GM21367 (cell line): ENCODE measurements around the gene STEAP3.

Experiments used
- ATAC-seq: cut with Tn5 transposase; IDR thresholded peaks from one replicate; pipeline ENCODE4 v1.9.1; 2021; ENCODE audit not compliant: unreplicated experiment

STEAP3 gene

DNA sequence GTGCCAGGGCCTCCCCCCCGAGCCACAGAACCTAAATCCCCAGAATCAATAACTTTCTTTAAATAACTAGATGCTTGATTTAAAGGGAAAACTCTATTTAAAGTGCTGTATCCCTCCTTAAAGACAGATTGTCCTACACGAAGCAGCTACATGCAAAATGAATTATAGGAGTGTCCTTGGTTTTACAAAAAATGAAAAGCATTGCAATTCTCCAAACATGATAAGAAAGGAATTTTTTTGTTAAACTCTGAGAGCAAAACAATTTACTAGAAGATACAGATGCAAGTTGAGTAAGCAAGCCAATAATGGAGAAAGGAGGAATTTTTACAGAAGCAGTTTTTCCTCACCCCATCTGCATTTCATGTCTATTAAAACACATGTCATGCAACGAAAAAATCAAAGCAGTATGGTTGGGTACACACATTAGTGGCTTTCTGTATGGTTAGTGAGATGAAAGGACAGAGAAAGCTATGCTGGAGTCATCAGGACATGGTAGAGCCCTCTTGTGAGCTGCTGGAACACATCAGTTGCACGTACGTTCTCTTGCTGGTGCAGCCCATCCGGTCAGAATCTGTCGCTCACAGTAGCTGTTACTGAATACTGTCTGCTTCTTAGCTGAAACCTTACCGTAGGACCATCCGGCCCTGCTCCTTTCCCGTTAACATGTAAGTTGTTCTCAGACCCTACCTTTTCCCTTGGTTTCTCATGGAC lies 25.9 kb upstream of the STEAP3 start:
- ATAC-seq: no peak

DNA sequence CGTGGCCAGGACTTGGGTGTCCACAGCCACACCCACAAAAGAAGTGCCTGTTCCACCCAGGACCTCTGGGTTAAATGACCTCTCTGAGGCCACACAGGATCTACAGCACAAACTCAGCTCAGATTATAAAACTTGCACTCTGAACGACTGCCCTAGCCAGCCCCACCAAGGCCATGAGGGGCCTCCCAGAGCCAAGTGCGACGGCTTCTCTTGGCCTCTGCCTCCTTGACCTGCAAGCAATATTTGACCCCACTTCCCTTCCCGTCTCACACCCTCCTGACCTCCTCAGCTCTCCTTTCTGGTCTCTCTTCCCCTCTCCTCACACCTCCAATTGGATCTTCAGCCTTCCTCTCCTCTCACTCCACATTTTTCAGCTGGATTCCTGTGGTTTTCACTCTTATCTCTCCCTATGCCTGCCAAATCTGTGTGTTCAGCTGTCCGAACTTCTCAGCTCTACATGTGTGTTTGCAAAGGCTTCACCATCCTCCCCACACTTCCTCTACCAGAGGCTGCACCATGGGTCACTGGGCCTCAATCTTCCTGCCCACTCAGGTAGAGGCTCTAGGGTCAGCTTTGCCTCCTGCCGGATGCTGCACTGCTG lies 25.3 kb upstream of the STEAP3 start:
- ATAC-seq: no peak

DNA sequence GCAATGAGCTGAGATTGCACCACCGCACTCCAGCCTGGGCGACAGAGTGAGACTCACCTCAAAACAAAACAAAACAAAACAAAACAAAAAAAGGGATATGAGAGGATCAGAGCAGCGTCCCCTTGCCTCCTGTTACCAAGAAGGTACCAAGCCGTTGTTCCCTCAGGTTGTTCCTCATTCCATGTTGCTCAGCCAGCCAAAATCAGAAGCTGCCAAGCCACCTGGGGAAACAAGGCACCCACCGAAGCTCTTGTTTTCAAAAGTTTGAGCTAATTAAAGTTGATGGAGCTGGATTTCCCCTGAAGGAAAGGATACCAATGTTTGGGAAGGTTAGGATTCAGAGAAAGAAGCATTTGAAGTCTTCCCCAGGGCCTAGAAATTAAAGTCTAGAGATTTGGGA lies 21.8 kb upstream of the STEAP3 start:
- no peak for ATAC-seq

DNA sequence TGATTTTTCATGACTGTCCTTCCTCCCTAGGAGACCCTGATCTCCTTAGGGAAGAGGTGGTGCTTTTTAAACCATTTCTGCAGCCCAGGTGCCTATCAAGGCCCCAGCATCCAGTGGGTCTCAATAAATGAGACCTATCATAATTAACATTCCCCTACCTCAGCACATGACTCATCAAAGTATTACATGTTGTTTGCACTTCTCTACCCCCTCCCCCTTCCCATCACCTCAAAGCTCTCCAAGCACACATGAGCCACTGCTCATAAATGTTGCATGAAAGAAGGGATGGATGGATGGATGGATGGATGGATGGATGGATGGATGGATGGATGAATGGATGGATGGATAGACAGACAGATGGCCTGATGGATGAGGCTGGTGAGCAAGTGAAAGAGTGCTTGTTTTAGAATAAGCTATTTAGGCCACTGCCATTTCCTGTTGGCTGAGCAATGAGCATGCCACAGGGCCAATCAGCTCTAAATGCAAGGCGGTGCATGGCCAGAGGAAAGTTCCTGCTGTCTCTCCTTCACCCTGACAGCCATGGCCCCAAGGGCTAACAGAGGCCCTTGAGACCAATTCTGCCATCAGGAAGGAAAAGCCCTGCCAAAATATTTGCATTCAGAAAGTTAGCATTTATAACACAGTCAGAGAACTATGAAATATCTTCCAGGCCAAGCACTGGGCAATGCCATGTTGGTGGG lies 20.9 kb upstream of the STEAP3 start:
- ATAC-seq: no peak

DNA sequence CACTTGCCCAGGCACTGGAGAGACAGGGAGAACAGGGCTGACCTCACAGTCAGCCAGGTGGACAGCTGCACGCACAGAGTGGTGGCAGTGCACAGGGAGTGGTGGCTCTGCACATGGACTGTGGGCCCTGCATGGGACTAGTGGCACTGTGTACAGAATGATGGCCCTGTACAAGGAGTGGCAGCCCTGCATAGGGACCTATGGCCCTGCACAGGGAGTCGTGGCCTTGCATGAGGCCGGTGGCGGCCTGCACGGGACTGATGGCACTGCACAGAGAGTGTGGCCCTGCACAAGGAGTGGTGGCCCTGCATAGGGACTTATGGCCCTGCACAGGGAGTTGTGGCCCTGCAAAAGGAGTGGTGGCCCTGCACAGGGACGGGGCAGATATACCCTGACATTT lies 19.1 kb upstream of the STEAP3 start:
- no peak for ATAC-seq

DNA sequence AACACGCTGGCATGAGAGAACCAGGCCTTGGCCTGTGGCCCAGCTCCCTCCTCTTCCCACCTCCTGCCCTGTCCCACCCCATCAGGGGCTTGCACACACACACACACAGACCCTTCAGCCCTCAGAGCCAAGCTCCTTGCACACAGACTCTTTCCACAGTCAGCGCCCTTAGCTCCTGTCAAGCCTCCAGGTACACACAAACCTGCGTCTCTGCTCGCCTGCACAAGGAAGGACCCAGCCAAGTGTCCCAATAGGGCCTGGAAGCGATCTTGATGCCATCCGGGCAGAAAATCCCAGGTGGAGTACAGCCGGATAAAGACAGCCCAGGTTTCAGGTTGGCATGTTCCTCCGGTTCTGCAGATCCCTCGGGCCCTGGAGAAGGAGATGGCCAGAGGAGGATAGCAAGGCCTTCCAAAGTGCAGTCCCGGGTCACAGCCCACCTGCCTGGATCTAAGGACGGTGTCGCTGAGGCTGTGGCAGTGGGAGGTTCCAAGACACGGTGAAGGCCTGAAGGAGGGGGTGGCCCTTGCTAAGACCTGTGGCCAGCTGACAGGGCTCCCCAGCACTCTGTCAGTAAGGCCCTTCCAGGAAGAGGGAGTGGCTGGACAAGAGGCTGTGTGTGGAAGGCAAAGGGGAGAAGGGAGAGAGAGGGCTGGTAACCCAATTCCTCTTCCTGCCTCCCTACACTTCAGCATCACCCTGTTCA lies 18.5 kb upstream of the STEAP3 start:
- no peak for ATAC-seq

DNA sequence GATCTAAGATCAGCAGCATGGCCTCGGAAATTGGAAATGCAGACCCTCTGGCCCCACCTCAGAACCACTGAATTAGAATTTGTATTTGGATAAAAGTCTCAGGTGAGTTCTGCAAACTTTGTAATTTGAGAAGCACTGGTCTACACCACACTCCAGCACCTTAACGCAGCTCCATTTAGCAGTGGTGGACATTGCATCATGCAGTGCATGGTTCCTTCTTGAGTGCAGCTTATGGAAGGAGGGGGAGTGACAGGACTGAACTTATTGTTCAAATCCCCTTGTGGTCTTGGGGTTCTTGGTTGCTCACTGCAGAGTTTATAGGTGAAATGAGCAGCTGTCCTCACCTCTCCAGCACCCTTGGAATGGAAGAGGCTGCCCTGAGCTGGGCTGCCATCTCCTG lies 17.4 kb upstream of the STEAP3 start:
- no peak for ATAC-seq

DNA sequence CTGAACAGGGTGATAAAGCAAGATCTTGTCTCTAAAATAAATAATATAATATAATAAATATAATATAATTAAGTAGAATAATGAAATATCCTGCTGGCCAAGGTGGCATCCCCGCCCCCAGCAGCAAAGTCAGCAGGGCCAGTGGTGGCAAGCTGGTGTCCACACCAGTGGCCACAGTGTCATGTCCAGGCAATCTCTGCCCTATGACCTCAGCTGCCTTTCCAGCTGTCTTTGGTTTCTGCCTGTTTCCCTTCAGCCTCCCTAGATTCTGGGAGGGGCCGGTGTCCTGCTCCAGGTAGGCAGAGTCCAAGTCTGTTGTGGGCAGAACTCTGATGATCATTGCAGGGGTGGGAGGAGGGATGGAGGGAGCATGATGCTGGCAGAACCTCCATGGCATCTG lies 16.2 kb upstream of the STEAP3 start:
- no peak for ATAC-seq

DNA sequence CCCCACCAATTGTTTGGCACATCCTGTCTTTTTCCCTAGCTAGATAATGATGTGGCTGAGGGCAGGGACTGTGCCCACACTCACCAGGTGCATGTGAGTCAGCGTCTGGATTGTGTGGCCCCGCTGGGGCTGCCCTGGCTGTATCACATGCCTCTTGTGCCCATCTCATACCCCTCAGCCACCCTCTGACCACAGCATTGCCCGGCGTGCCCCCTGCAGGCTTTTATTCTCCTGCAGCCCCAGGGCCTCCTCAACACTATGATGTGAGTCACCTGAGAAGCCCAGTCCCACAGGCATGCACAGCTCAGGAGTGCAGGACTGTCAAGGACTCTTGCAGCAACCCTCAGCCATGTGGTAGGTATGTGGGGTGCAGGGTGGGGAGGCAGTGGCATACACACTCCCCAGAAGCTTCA lies 14.8 kb upstream of the STEAP3 start:
- ATAC-seq: no peak

DNA sequence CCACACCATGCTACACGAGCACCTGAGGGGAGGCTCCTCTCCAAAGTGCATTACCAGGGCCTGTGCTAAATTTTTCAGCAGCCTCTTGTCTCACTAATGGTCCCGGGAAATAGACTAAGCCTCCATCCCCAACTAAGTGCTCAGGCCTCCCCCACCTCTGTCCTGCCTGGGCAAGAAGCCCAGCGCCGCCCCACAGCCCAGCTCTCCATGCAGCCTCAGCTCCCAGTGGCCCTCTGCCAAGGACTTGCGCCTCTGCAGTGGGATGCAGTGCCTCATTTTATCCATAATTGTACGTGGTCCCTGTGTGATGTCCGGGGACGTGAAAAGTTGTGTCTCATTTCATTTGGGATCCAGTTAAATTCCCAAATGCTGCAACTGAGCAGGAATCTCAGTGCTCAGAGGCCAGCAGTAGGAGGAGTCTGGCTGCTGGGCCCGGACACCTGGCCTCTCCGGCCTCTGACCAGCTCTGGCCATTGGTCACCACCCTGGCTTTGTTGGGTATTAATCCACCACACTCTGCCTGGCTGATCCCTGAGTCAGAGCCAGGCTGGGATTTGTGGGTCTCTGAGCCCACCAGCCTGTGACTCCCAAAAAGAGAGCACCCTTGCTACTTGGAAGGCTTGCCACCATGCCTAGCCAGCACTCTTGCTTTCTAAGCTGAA lies 11.4 kb upstream of the STEAP3 start:
- no peak for ATAC-seq

DNA sequence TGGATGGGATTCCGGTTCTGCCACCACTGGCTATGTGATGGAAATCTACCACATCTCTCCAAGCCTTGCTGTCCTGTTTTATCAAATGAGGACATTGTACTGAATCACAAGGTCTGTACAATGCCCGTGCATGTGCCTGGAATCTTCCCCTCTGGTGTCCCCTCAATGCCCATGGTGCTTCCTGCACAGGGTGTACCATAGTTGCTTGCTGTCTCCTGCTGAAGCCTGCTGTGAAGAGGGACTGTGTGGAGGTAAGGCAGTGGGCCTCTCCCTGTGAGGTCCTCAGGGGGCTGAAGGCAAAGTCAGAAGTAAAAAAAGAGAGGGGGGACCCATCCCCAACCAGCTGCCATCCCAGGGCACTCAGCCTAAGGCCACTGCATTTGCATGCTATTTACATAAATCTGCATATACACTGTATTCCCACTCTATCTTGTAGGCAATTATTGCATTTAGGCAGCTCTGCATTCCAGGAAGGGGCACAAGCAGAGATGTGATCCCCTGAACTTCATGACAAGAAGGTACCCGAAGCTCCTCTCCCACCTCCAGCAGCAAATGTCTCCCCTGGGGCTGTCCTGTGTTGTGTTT lies 9.1 kb upstream of the STEAP3 start:
- no peak for ATAC-seq

DNA sequence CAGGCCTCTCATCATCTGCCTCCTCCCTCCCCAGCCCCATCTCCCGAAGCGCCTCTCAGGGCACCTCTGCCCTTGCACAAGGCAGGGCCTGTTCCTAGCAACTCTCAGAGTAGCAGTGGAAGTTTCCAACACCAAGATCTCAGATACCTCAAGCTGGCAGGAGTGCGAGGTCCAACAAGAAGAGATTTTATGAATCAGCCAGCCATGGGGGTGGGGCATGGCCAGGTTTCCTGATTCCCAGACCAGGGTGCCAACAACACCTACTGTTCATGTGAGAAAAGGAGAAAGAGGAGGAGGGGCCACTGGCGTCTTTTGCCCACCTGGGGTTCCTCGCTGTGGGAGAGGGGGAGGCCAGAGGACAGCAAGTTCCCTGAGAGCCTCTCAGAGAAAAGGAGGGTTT lies 6.6 kb upstream of the STEAP3 start:
- no peak for ATAC-seq

DNA sequence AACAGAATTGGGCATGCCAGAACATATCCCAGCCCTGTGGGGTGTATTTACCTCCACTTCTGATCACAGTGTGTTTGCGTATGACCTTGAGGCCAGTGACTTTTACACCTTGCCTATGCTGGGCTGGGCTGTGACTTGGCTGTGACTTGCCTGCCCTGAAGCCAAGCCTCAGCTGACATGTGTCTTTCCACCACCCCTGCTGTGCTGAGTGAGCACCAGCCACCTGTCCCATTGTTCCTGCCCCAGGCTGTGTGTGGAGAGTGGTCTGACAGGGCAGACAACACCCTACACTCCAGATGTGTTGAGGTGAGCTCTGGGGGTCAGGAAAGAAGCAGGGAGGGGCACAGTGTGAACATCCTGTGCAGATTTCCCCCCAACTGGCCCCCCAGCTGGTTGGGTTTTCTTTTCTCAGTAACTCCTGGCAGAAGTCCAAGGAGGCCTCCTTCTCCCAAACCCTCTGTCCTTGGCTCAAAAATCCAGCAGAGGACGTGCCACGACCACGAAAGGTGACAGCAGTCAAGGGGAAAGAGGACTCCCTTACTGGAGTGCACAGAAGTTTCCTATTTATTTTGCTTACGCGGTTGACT lies 5.1 kb upstream of the STEAP3 start:
- ATAC-seq: no peak

DNA sequence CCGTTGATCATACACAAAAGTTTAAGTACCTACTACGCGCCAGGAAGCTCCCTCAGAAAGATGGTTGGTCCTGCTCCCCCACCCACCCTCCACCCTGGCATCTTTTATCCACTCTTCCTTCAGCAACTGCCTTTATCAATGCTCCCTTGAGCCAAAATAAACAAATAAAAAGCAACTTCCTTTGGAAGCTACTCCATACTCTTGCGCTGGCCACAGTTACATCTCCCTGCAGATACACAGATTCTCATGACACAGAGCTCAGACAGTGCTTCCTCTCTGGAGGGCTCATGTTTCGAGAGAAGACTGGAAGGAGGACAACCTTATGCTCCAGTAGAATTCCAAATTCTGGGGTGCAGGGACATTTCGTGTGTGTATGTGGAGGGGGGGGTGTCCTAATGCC lies 3.8 kb upstream of the STEAP3 start:
- ATAC-seq: no peak

DNA sequence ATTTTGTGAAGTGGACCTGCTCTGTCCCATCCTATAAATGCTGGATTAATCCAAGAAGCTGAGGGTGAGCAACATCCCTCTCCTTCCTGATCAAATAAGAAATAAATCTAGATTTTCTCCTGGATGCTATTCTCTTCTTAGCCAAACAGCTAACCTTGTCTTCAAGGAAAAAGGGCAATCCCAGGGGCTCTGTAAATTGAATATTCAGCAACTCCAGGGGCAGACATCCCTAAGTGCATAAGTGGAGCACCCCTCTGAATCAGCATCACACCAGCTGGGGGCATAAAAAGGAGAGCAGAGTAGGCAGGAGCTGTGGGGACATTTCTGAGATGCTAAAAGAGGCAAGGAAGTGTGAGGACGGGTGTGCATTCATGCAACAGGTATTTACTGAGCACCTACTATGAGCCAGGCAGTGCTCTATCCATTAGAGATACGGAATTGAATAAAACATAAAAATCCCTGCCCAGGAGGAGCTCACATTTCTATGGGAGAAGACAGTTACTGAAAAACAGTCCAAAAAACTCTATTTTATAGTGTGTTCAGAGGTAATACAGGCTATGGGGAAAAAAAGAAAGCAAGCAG lies 2.8 kb upstream of the STEAP3 start:
- no peak for ATAC-seq

DNA sequence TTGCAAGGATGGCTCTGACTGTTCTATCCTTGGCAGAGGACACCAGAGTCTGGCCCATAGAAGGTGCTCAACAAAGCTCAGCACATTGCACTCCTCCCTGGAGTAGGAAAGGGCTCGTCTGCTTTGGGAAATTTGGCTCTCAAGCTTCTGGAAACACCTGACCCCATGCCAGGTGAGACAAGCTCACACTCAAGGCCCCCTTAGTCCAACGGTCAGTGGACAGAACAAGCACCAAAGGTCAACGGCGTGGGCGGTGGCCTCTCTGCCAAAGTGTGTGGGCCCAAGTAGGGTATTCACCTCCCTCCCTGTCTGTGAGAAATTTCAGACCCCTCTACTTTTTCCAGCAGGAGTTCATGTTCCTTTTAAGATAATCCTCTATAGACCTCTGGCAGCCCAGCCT lies 2.0 kb upstream of the STEAP3 start:
- no peak for ATAC-seq

DNA sequence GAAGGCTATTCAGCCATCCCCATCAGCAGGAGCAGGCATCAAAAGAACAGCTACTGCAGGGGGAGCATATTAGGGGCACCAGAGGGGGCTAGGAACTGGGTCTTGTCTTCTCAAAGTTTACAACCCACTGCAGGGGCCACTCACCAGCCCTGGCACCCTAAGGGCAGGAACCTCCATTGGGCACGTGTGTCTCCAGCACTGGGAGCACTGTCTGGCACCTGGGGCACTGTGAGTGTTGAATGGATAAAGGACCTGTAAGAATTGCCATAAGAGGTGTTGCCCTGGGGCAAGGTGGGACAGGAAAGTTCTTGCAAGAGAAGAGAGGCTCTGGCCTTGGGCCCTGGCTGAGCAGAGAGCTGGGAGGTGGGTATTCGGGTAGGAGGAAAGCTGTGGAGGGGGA lies 1.4 kb upstream of the STEAP3 start:
- ATAC-seq: no peak

DNA sequence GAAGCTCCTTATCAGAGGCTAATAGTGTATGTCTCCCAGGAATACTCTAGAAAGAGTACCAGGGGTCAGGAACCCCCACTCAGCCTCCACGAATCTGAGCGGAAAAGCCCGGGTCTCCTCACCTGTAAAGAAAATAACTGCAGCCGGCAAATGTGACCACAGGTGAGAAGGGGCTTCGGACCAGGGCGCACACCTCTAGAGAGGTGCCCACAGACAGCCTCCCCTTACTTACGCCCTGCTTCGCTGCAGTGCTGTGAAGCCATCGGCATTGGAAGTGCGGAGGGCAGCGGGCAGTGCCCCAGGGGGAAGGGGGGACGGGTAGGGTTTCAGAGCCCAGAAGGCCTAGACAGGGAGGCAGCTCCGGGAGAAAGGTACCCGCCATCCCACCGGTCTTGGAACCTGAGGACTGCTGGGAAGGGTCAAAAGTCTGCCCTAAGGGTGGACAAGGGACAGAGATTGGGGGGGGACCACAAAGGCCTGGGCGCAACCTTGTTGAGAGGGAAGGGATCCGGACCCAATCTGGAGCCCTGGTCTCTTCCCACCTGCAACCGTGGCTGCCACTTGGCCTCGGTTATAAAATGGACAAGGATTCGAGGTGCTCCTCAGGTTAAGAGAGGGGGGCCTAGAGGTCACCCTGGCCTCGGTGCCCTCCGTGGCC lies 642 bp upstream of the STEAP3 start:
- no peak for ATAC-seq

DNA sequence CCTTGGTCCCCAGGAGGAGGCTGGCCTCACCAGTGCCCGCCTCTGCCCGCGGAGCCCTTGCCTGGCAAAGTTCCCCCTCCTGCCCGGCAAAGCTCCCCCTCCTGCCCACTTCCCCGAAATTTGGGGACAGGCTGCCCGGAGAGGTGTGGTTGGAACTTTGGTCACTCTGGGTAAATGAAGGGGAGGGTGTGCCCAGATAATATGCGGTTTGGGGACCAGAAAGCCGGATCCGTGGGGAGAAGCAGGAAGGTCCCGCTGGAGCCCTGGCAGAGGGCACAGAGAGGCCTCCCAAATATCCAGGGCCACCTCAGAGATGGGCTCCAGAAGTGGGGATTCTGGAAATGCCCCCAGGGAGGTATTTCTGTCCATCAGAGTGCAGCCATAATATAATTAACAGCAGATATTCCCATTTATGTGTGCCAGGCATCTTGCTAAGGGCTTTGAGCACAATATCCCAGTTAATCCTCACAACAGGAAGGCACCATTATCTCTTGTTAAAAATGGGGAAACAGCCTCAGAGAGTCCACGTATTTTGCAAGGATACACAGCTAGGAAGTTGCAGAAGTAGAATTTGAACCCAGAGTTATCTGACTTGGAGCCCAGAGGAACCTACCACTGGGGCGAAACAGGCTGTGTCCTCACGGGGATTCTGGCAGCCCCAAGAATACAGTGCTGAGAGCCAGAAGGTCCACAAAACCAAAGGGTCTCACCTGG lies 914 bp downstream of the STEAP3 start:
- ATAC-seq: no peak
